Measurements from ENCODE around the gene TMEM121.

TMEM121 gene

DNA sequence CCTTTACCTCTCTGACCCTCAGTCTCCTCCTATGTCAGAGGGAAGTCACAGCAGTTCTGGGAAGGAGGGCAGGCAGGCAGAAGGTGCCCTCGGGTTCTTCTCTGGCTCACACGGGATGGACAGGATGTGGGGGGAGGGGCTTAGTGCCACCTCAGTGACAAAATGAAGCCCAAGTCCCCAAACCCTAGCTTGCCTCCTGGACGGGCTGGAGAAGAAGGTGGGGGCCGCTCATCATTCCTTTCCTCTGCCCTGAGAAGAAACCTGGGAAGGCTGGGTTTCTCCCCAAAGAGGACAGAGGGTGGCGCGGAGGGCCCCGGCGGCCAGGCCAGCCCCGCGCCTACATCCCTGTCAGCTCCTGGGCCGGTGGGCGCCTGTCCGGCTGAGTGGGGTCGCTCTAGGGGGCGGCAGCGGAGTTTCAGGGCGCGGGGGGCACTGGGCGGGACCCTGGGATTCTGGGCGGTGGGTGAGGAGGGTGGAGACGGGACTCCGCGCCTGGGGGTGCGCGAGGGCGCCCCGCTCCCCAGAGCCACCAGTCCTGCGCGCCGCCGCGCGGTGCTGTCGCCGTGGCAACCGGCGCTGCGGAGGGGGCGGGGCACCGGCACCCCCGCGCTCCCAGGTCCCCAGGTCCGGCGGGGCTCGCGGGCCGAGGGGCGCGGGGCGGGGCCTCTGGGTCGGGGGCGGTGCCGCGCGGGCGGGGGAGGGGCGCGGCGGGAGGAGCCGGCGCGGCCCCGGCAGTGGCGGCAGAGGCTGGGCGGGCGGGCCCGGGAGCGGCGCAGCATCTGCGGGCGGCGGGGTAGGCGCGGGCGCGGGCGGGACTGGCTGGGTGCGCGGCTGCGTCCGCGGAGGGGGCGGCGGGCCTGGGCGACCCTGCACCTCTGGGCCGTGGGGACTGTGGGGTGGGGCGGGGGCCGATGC, at the start of gene TMEM121:
TMEM121 (plus strand) TSS at position 723 of the 915 bp plus-strand sequence. CDS start 2,252 bp downstream, outside the sequence.
- ATAC-seq: peak; percentile 20
- TF ChIP-seq ZC3H10 (CRISPR knock-in tag; IDR thresholded peaks at IDR 0.05): no peak
- no peak for TF ChIP-seq ZFP3 (CRISPR knock-in tag; IDR thresholded peaks at IDR 0.05)
- no peak for TF ChIP-seq SNAI2 (CRISPR knock-in tag; IDR thresholded peaks at IDR 0.05)
- TF ChIP-seq TOX (CRISPR knock-in tag; IDR thresholded peaks at IDR 0.05; ENCODE audit: borderline replicate concordance): no peak
- TF ChIP-seq, protein P1, sequence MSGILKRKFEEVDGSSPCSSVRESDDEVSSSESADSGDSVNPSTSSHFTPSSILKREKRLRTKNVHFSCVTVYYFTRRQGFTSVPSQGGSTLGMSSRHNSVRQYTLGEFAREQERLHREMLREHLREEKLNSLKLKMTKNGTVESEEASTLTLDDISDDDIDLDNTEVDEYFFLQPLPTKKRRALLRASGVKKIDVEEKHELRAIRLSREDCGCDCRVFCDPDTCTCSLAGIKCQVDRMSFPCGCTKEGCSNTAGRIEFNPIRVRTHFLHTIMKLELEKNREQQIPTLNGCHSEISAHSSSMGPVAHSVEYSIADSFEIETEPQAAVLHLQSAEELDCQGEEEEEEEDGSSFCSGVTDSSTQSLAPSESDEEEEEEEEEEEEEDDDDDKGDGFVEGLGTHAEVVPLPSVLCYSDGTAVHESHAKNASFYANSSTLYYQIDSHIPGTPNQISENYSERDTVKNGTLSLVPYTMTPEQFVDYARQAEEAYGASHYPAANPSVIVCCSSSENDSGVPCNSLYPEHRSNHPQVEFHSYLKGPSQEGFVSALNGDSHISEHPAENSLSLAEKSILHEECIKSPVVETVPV (CRISPR knock-in tag; IDR thresholded peaks at IDR 0.05): no peak
- TF ChIP-seq, protein P2, sequence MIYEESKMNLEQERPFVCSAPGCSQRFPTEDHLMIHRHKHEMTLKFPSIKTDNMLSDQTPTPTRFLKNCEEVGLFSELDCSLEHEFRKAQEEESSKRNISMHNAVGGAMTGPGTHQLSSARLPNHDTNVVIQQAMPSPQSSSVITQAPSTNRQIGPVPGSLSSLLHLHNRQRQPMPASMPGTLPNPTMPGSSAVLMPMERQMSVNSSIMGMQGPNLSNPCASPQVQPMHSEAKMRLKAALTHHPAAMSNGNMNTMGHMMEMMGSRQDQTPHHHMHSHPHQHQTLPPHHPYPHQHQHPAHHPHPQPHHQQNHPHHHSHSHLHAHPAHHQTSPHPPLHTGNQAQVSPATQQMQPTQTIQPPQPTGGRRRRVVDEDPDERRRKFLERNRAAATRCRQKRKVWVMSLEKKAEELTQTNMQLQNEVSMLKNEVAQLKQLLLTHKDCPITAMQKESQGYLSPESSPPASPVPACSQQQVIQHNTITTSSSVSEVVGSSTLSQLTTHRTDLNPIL (CRISPR knock-in tag; IDR thresholded peaks at IDR 0.05; ENCODE audit: low read depth): no peak
- no peak for TF ChIP-seq BACH2 (CRISPR knock-in tag; IDR thresholded peaks at IDR 0.05; ENCODE audit: borderline replicate concordance)
- TF ChIP-seq, protein P3, sequence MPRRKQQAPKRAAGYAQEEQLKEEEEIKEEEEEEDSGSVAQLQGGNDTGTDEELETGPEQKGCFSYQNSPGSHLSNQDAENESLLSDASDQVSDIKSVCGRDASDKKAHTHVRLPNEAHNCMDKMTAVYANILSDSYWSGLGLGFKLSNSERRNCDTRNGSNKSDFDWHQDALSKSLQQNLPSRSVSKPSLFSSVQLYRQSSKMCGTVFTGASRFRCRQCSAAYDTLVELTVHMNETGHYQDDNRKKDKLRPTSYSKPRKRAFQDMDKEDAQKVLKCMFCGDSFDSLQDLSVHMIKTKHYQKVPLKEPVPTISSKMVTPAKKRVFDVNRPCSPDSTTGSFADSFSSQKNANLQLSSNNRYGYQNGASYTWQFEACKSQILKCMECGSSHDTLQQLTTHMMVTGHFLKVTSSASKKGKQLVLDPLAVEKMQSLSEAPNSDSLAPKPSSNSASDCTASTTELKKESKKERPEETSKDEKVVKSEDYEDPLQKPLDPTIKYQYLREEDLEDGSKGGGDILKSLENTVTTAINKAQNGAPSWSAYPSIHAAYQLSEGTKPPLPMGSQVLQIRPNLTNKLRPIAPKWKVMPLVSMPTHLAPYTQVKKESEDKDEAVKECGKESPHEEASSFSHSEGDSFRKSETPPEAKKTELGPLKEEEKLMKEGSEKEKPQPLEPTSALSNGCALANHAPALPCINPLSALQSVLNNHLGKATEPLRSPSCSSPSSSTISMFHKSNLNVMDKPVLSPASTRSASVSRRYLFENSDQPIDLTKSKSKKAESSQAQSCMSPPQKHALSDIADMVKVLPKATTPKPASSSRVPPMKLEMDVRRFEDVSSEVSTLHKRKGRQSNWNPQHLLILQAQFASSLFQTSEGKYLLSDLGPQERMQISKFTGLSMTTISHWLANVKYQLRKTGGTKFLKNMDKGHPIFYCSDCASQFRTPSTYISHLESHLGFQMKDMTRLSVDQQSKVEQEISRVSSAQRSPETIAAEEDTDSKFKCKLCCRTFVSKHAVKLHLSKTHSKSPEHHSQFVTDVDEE (CRISPR knock-in tag; IDR thresholded peaks at IDR 0.05): no peak
- TF ChIP-seq GLIS3 (CRISPR knock-in tag; IDR thresholded peaks at IDR 0.05): no peak
- TF ChIP-seq, protein P4, sequence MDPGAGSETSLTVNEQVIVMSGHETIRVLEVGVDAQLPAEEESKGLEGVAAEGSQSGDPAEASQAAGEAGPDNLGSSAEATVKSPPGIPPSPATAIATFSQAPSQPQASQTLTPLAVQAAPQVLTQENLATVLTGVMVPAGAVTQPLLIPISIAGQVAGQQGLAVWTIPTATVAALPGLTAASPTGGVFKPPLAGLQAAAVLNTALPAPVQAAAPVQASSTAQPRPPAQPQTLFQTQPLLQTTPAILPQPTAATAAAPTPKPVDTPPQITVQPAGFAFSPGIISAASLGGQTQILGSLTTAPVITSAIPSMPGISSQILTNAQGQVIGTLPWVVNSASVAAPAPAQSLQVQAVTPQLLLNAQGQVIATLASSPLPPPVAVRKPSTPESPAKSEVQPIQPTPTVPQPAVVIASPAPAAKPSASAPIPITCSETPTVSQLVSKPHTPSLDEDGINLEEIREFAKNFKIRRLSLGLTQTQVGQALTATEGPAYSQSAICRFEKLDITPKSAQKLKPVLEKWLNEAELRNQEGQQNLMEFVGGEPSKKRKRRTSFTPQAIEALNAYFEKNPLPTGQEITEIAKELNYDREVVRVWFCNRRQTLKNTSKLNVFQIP (CRISPR knock-in tag; IDR thresholded peaks at IDR 0.05; ENCODE audit: borderline replicate concordance, low read depth): no peak
- no peak for TF ChIP-seq ZNF8 (CRISPR knock-in tag; IDR thresholded peaks at IDR 0.05)
- TF ChIP-seq ARNTL (CRISPR knock-in tag; IDR thresholded peaks at IDR 0.05; ENCODE audit: borderline replicate concordance, low read depth): no peak
- TF ChIP-seq ZFP30 (CRISPR knock-in tag; IDR thresholded peaks at IDR 0.05): no peak

GRCh38 chr14:105476831-105477659, 49.3 kb upstream of the TMEM121 start:
- no peak for ATAC-seq
- TF ChIP-seq TOX (CRISPR knock-in tag; IDR thresholded peaks at IDR 0.05; ENCODE audit: borderline replicate concordance): no peak
- TF ChIP-seq ZNF8 (CRISPR knock-in tag; IDR thresholded peaks at IDR 0.05): no peak
- TF ChIP-seq ZNF70 (CRISPR knock-in tag; IDR thresholded peaks at IDR 0.05): no peak
- TF ChIP-seq PPARA (CRISPR knock-in tag; IDR thresholded peaks at IDR 0.05; ENCODE audit: borderline replicate concordance): no peak
- no peak for TF ChIP-seq ZNF565 (CRISPR knock-in tag; conservative IDR thresholded peaks at IDR 0.05; ENCODE audit: low read depth)
- no peak for TF ChIP-seq ARNTL (CRISPR knock-in tag; IDR thresholded peaks at IDR 0.05; ENCODE audit: borderline replicate concordance, low read depth)
- TF ChIP-seq, protein P5, sequence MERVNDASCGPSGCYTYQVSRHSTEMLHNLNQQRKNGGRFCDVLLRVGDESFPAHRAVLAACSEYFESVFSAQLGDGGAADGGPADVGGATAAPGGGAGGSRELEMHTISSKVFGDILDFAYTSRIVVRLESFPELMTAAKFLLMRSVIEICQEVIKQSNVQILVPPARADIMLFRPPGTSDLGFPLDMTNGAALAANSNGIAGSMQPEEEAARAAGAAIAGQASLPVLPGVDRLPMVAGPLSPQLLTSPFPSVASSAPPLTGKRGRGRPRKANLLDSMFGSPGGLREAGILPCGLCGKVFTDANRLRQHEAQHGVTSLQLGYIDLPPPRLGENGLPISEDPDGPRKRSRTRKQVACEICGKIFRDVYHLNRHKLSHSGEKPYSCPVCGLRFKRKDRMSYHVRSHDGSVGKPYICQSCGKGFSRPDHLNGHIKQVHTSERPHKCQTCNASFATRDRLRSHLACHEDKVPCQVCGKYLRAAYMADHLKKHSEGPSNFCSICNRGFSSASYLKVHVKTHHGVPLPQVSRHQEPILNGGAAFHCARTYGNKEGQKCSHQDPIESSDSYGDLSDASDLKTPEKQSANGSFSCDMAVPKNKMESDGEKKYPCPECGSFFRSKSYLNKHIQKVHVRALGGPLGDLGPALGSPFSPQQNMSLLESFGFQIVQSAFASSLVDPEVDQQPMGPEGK (CRISPR knock-in tag; IDR thresholded peaks at IDR 0.05; ENCODE audit: borderline replicate concordance): no peak
- no peak for TF ChIP-seq GLIS3 (CRISPR knock-in tag; IDR thresholded peaks at IDR 0.05)
- no peak for TF ChIP-seq OSR1 (CRISPR knock-in tag; IDR thresholded peaks at IDR 0.05)
- TF ChIP-seq, protein P3 (CRISPR knock-in tag; IDR thresholded peaks at IDR 0.05): no peak
- TF ChIP-seq ZFP3 (CRISPR knock-in tag; IDR thresholded peaks at IDR 0.05): no peak
- no peak for TF ChIP-seq ISL1 (CRISPR knock-in tag; IDR thresholded peaks at IDR 0.05)
- no peak for TF ChIP-seq ESRRG (CRISPR knock-in tag; IDR thresholded peaks at IDR 0.05)
